ENCODE results near the gene NPTN. TPM values are rescaled to one million over a fixed set of nuclear protein-coding genes. Genes with fewer than 3 reads are reported as not detected.

The NPTN gene
- total RNA-seq, 1 experiment from 2014 or later, result 190 TPM

- peaks cover 8% of the 10 kb centered on the region for H3K27me3 Mint-ChIP-seq (ENCODE audit: unreplicated experiment)
- BruUV-seq (replicated peaks), result no TSS peak
- H3K9me3 Mint-ChIP-seq (ENCODE audit: low read depth, unreplicated experiment), result no peaks in the 10 kb centered on the region
- no peak for DNase-seq
- no peaks in the 10 kb centered on the region for H3K4me1 Mint-ChIP-seq (ENCODE audit: low read depth, unreplicated experiment)
- intact Hi-C loops (cut with micrococcal nuclease; ENCODE audit: unreplicated experiment), result no loop called here
- no peak for TF ChIP-seq CTCF (IDR thresholded peaks at IDR 0.05; ENCODE audit: unreplicated experiment)
- CTCF ChIA-PET, result interaction anchor here (0.6 kb wide), 1 partner anchor 227 kb away, joined by 3 read pairs; no protein-coding TSS in a partner anchor
- H3K36me3 Mint-ChIP-seq (ENCODE audit: insufficient read depth, unreplicated experiment), result no peaks in the 10 kb centered on the region
- no peak overlapping the region for H3K4me3 Mint-ChIP-seq (ENCODE audit: low read depth, unreplicated experiment)
- H3K27ac Mint-ChIP-seq (ENCODE audit: unreplicated experiment), result no peak overlapping the region
These were observed 105.6 kb downstream of the NPTN start for GRCh38 chr15:73527598-73527997.

GRCh38 chr15:73524919-73525318, 108.3 kb downstream of the NPTN start:
- Mint-ChIP-seq H3K4me3 (ENCODE audit: low read depth, unreplicated experiment) (no peak overlapping the region), H3K27ac (ENCODE audit: unreplicated experiment) (no peak overlapping the region), H3K27me3 (ENCODE audit: unreplicated experiment) (peaks cover 8% of the 10 kb centered on the region), H3K4me1 (ENCODE audit: low read depth, unreplicated experiment) (no peaks in the 10 kb centered on the region), H3K36me3 (ENCODE audit: insufficient read depth, unreplicated experiment) (no peaks in the 10 kb centered on the region), H3K9me3 (ENCODE audit: low read depth, unreplicated experiment) (no peaks in the 10 kb centered on the region)
- no TSS peak for BruUV-seq (replicated peaks)
- CTCF ChIA-PET, result no interaction called here
- DNase-seq, result no peak
- intact Hi-C loops (cut with micrococcal nuclease; ENCODE audit: unreplicated experiment), result no loop called here
- no peak for TF ChIP-seq CTCF (IDR thresholded peaks at IDR 0.05; ENCODE audit: unreplicated experiment)

GRCh38 chr15:73522011-73522410, 111.2 kb downstream of the NPTN start:
- H3K9me3 Mint-ChIP-seq (ENCODE audit: low read depth, unreplicated experiment), result no peaks in the 10 kb centered on the region
- intact Hi-C loops (cut with micrococcal nuclease; ENCODE audit: unreplicated experiment), result no loop called here
- TF ChIP-seq CTCF (IDR thresholded peaks at IDR 0.05; ENCODE audit: unreplicated experiment), result no peak
- H3K36me3 Mint-ChIP-seq (ENCODE audit: insufficient read depth, unreplicated experiment), result no peaks in the 10 kb centered on the region
- CTCF ChIA-PET, result no interaction called here
- H3K27me3 Mint-ChIP-seq (ENCODE audit: unreplicated experiment), result peaks cover 5% of the 10 kb centered on the region
- BruUV-seq (replicated peaks), result no TSS peak
- H3K4me3 Mint-ChIP-seq (ENCODE audit: low read depth, unreplicated experiment), result no peak overlapping the region
- no peaks in the 10 kb centered on the region for H3K4me1 Mint-ChIP-seq (ENCODE audit: low read depth, unreplicated experiment)
- H3K27ac Mint-ChIP-seq (ENCODE audit: unreplicated experiment), result no peak overlapping the region
- no peak for DNase-seq

- intact Hi-C loops (cut with micrococcal nuclease; ENCODE audit: unreplicated experiment), result no loop called here
- H3K4me1 Mint-ChIP-seq (ENCODE audit: low read depth, unreplicated experiment), result no peaks in the 10 kb centered on the region
- no peak overlapping the region for H3K4me3 Mint-ChIP-seq (ENCODE audit: low read depth, unreplicated experiment)
- no peak overlapping the region for H3K27ac Mint-ChIP-seq (ENCODE audit: unreplicated experiment)
- no peak for TF ChIP-seq CTCF (IDR thresholded peaks at IDR 0.05; ENCODE audit: unreplicated experiment)
- H3K36me3 Mint-ChIP-seq (ENCODE audit: insufficient read depth, unreplicated experiment), result no peaks in the 10 kb centered on the region
- H3K9me3 Mint-ChIP-seq (ENCODE audit: low read depth, unreplicated experiment), result no peaks in the 10 kb centered on the region
- no TSS peak for BruUV-seq (replicated peaks)
- CTCF ChIA-PET, result no interaction called here
- H3K27me3 Mint-ChIP-seq (ENCODE audit: unreplicated experiment), result no peaks in the 10 kb centered on the region
- DNase-seq, result no peak
These were observed 114.1 kb downstream of the NPTN start for GRCh38 chr15:73518876-73519733.
